ENCODE results near the gene KATNAL1.

The KATNAL1 gene

GRCh38 chr13:30332456-30333143 lies 25.2 kb upstream of the KATNAL1 start:
- no peak for TF ChIP-seq CTCF (IDR thresholded peaks at IDR 0.05; ENCODE audit: extremely low read depth, insufficient read depth, missing control alignments)
- DNase-seq (ENCODE audit: low spot score), result peak; percentile 45
- in situ Hi-C loops (cut with MboI; ENCODE audit: low pct_unique_long_range_greater_than_20kb, low sequenced_read_pairs, unreplicated experiment), result loop anchor here (10.0 kb wide), 1 partner anchor 198 kb away; no protein-coding TSS in a partner anchor

- in situ Hi-C loops (cut with MboI; ENCODE audit: low pct_unique_long_range_greater_than_20kb, low sequenced_read_pairs, unreplicated experiment), result loop anchor here (10.0 kb wide), 1 partner anchor 197 kb away; no protein-coding TSS in a partner anchor
- no peak for DNase-seq (ENCODE audit: low spot score)
- TF ChIP-seq CTCF (IDR thresholded peaks at IDR 0.05; ENCODE audit: extremely low read depth, insufficient read depth, missing control alignments), result no peak
These were observed 24.0 kb upstream of the KATNAL1 start for GRCh38 chr13:30331331-30331771.

- DNase-seq (ENCODE audit: low spot score), result no peak
- no peak for TF ChIP-seq CTCF (IDR thresholded peaks at IDR 0.05; ENCODE audit: extremely low read depth, insufficient read depth, missing control alignments)
- in situ Hi-C loops (cut with MboI; ENCODE audit: low pct_unique_long_range_greater_than_20kb, low sequenced_read_pairs, unreplicated experiment), result no loop called here
These were observed 21.7 kb upstream of the KATNAL1 start for GRCh38 chr13:30329009-30329585.

GRCh38 chr13:30325668-30326067 lies 18.3 kb upstream of the KATNAL1 start:
- in situ Hi-C loops (cut with MboI; ENCODE audit: low pct_unique_long_range_greater_than_20kb, low sequenced_read_pairs, unreplicated experiment), result no loop called here
- no peak for DNase-seq (ENCODE audit: low spot score)
- no peak for TF ChIP-seq CTCF (IDR thresholded peaks at IDR 0.05; ENCODE audit: extremely low read depth, insufficient read depth, missing control alignments)

- no peak for TF ChIP-seq CTCF (IDR thresholded peaks at IDR 0.05; ENCODE audit: extremely low read depth, insufficient read depth, missing control alignments)
- DNase-seq (ENCODE audit: low spot score), result no peak
- in situ Hi-C loops (cut with MboI; ENCODE audit: low pct_unique_long_range_greater_than_20kb, low sequenced_read_pairs, unreplicated experiment), result no loop called here
These were observed 16.2 kb upstream of the KATNAL1 start for GRCh38 chr13:30323524-30323923.

GRCh38 chr13:30322428-30322827 lies 15.1 kb upstream of the KATNAL1 start:
- no peak for TF ChIP-seq CTCF (IDR thresholded peaks at IDR 0.05; ENCODE audit: extremely low read depth, insufficient read depth, missing control alignments)
- in situ Hi-C loops (cut with MboI; ENCODE audit: low pct_unique_long_range_greater_than_20kb, low sequenced_read_pairs, unreplicated experiment), result no loop called here
- DNase-seq (ENCODE audit: low spot score), result no peak
